NCI-H69 (cell line): Measurements from ENCODE around the gene NSF.
"Not testable (repeated sequence)": the region's sequence is repeated elsewhere in the genome, so short reads cannot be mapped to it uniquely, and the experiment has no call there.

Source experiments
- DNase-seq: peaks from one replicate; lab custom pipeline; 2025; lab: John Stamatoyannopoulos, UW

The NSF gene

DNA sequence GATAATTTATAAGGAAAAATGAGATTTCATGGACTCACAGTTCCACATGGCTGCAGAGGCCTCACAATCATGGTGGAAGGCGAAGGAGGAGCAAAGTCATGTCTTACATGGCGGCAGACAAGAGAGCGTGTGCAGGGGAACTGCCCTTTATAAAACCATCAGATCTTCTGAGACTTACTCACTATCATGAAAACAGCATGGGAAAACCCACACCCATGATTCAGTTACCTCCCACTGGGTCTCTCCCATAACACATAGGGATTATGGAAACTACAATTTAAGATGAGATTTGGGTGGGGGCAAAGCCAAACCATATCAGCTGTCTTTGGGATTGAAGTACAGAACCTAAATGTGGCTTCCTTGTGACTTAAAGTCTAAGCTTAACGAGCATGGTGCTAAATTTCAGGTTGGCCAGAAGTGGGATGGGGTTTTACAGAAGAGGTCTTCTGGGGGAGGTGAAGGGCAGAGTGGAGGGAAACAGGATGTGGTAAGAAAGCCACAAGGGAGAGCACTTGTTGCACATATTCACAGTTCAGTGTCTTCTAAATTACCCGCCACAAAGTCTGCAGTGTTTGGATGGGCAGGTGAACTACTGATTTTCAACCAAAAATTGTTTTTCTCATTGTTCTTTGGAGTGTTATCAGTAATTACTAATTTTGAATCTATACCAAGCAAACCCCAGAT is 38.4 kb downstream of the NSF start:
- DNase-seq = not testable (repeated sequence)

- not testable (repeated sequence) for DNase-seq
Measured at GRCh38 chr17:46632146-46632545, 41.7 kb downstream of the NSF start.

- DNase-seq = not testable (repeated sequence)
Measured at GRCh38 chr17:46634844-46635243, 44.4 kb downstream of the NSF start.

GRCh38 chr17:46641861-46642656 is 51.6 kb downstream of the NSF start:
- not testable (repeated sequence) for DNase-seq

DNA sequence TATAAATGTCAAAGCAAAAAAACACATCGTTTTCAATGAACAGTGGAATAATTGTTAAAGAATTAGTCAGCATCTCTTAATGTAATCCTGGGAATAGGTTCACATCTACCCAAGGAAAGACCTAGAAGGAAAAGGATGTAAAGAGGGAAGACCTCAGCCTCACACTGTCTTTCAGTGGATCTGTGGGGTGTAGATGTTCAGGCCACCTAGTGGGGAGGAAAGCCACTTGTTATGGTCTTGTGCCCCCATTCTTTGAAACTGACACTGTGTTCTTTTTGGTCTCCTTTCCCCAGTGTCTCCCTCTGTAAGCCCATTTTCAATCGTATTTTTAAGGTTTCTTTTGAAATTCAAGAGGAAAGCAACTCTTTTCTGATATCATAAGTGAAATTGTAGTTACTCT is 56.8 kb downstream of the NSF start:
- DNase-seq = not testable (repeated sequence)

DNA sequence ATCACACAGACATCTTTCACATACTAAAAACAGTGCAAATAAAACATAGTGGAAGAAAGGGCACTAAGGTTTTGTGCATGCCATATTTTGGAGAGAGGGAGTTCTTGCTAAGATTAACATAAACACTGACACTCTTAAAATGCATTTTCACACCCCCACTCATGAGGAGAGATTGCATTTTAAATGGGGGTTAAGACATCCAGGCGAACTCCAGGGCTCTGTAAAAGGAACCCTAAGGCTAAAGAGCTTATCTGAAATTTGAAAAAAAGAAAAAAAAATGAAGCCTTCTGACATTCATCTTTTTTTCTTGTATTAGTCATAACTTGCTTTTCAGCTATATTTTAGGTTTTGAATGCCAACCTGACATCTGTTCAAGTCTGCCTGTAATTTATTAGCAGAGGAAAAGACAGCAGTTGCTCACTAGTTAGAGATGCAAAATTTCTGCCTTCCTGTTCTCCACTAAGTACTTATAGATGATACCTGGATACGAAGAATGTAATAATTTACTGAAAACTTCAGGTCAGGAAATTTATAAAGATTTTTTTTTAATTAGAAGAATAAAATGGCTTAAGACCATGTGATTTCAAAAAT is 57.3 kb downstream of the NSF start:
- not testable (repeated sequence) for DNase-seq

GRCh38 chr17:46649246-46649645 is 58.8 kb downstream of the NSF start:
- not testable (repeated sequence) for DNase-seq

DNA sequence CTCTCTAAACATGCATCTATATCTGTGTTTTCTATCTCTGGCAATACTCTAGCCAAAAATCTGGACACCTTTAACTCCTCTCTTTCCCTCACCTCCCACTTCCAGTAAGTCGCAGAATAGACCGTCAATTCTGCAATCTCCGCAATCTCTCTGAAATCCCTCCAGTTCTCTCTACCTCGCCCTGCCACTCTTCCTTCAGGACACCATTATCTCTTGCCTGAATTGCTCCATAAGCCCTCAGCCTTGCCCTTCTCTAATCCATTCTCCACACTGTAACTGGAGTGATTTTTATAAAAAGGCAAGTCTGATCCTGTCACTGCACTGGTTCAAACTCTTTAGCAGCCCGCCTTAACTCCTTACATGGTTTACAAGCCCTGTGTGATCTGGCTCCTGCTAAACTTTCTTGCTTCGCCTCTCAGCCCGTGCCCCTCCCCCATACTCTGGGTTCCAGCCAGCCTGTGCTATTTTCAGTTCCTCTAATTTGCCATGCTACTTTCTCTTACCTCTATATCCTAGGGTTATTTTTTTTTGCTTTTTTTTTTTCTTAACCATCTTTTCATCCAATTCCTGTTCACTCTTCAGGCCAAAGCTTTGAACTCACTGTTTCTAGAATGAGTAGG is 61.7 kb downstream of the NSF start:
- DNase-seq = not testable (repeated sequence)

DNA sequence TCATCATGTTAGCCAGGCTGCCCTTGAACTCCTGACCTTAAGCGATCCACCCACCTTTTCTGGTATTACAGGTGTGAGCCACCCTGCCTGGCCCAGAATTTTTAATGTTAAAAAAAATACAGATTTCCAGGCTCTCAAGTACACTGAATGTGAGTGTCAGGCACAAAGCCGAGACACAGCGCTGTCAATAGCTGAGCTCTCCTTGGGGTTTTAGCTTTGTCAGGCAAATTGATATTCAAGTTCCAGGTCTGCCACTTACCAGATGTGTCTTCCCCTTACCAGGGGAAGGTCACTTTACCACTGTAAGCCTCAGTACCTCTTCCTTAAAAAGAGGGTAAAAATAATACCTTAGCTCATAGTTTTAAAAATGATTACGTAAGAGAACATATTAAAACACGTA is 67.8 kb downstream of the NSF start:
- DNase-seq = not testable (repeated sequence)

- DNase-seq = not testable (repeated sequence)
Measured at GRCh38 chr17:46659702-46660101, 69.2 kb downstream of the NSF start.

- not testable (repeated sequence) for DNase-seq
Measured at GRCh38 chr17:46663123-46663522, 72.7 kb downstream of the NSF start.

- not testable (repeated sequence) for DNase-seq
Measured at GRCh38 chr17:46663552-46663951, 73.1 kb downstream of the NSF start.

- not testable (repeated sequence) for DNase-seq
Measured at GRCh38 chr17:46665969-46666368, 75.5 kb downstream of the NSF start.

DNA sequence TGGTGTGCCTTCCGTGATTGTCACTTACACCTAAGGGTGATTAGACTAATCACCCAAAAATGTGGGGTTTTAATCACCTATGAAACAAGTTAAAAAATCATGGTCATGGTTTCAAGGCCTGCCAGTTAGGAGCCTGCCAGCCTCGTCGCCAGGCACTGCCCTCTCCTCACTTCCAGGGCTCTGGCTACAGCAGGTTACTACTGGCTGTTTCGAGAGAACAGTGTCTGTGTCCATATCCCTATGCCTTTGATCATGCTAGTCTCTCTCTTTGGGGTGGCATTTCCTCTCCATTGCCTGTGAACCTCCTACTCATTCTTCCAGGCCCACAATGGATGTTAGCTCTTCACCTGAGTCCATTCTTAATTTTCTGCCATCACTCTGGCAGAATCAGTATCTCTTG is 80.3 kb downstream of the NSF start:
- DNase-seq = not testable (repeated sequence)

DNA sequence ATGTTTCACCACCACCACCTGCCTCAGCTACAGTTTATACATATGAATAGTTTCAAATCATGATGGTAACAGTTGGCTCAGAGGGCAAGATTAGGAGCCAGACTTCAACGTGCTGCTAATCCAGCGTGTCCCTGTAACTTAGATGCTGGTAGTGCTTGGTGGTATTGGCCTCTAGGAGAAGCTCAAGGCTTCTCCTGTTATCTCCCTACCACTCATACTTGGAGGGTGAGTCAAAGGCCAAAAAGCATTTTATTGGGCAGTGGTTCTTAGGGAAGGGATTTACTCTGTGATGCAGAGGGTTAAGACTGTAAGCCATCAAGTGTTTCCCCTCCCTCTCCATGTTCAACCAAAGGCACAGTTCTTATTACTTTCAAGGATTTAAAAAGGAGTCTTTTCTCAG is 82.3 kb downstream of the NSF start:
- DNase-seq = not testable (repeated sequence)

DNA sequence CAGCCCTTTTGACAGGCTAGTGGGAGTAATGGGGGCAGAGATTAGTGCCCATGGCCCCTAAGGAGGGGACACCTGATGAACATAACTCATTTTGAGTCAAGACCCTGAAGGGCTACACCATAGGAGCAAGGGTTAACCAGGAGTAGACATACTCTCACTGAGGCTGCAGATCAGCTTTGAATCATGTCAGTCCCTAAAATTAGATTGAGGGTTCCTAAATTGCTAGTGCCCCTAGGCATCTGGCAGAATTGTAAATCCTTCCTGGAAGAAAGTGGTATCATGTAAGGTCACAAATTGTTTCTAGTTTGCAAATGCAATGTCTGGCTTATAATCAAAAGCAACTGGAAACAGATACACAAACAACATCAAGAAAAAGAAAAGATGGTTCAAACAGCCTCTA is 87.3 kb downstream of the NSF start:
- DNase-seq = not testable (repeated sequence)

DNA sequence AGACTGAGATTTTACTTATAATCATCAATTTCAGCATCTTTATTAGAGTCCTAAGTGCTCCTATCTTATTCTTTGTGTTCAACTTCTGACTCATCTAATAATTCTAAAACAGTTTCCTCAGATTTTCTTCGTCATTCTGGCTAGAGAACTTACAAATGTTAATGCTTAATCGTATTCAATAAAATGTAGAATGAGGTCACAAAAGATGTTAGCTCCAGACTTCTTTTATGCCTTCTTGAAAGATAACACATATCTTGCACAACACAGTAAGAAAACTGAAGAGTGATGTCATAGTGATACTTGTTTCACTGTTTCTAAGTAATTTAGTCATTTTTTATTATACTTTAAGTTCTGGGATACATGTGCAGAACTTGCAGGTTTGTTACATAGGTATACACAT is 93.2 kb downstream of the NSF start:
- DNase-seq = not testable (repeated sequence)

DNA sequence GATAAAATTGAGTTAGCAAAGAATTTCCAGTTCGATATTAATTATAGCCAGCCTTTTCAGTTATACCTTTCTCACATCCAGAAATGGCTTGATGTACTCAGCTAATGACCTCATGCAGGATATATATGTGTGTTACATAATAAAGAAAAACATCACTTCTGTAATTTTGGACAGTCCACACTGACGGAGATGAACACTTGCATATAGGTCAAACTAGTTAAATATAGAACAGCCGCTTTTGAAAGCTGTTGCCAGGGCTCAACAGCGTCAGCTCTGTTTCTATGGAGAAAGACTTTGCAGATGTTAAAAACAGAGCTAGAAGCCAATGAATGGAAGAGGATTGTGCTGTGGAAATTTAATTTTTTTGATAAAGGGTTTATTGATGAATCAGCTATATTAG is 94.8 kb downstream of the NSF start:
- DNase-seq = not testable (repeated sequence)

DNA sequence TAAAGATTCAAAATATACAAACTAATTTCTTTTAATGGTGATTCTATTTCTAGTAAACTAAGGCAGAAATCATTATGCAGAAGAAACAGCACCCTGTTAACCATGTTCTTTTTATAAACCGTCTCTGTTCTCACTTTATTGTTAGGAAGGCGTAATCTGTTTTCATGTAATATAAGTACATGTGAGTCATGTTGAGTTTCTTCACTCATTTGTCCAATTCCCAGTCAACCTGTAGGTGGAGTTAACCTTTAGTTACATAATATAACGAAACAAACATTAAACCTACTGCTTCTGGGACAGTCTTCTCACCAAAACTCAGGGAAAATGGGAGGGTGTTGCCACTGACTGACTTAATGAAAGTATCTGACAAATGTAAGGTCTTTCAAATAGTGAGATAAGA is 101.7 kb downstream of the NSF start:
- DNase-seq = not testable (repeated sequence)

DNA sequence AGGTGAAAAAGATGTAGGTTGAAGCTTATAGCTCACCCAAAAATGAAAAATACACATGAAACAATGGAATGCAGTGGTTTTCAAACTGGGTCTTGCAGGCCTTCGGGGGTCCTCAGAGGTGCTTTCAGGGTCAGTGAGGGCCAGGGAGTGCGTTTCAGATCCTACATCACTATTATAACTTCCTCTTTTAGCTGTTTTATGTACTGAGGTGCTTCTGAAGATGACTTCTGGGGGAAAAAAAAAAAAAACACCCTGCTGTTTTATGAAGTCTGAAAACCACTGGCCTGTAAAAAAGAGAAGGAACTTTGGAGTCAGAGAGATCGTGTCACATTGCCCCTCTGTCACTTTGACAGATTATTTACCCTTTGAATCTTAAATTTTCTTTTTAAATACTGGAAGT is 102.8 kb downstream of the NSF start:
- not testable (repeated sequence) for DNase-seq

DNA sequence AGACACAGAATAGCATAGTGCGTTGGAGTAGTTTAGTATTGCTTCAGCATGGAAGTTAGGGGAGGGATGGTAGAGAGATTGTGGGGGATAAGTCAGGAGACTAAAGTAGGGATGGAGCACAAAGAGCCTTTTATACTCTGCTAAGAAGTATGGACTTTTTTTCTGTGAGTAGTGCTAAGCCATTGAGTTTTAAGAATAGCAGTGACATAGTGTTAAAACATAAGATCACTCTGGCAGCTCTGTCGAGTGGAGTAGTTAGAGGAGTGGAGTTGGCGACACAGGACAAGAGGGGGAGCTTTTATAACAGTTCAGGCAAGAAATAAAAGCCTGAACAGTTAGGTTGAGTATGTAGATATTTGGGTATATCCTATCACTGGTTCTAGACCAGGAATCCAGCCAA is 106.1 kb downstream of the NSF start:
- DNase-seq = not testable (repeated sequence)

DNA sequence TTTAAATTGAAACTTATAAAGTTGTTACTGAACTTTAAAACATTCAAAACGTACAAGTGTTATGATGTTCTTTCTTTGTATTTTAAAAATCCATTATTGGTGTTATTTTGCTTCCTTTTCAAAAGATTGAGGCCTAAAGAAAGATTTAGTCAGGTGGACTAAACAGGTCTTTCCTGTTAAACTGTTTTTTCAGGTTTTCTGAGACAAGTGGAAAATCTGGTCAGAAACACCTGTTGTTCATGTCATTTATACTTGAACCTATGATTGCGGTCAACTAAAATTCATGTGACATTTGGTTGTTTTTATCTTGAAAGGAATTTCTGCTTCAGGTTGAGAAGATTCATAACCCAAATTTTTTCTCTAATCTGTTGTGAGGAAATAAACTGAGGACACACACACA is 108.5 kb downstream of the NSF start:
- DNase-seq = not testable (repeated sequence)
